GM18502 (cell line): Measurements from ENCODE around the gene CEP68.

Experiments used
- ATAC-seq: cut with Tn5 transposase; IDR thresholded peaks from one replicate; pipeline ENCODE4 v1.9.1; 2021; ENCODE audit warnings: mild to moderate bottlenecking; ENCODE audit not compliant: unreplicated experiment, poor library complexity

The CEP68 gene

DNA sequence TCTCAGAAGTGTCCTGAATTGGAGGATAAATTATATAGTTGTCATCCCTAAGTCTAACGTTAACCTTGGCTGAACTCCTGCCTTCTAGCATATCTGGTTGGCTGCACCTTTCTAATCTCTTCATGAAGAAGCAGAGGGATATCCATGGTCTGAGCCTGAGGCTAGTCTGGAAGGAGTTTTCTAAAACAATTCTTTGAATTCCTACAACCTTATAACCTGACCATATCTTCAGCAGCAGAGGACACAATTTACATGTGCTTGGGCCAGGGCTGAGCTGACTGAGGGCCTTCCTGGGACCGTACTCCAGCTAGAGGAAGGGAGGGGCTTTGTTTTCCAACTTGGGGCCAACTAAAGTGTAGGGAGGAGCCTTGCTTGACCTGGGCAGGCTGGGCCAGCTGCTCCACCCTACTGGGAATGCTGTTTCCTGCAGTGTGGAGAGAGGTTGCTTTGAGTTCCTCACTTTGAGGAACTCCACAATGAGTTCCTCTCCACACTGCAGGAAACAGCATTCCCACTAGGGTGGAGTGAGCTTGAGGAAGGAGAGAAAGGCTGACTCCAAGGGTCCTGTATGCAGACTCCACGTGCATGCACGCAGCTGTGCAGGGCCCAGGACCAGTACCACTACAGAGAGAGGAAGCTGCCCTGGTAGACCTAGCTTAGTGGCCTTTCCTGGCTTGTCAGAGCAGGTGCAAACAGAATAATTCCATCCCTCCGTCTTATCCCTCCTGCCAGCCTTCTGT lies 19.6 kb downstream of the CEP68 start:
- no peak for ATAC-seq

DNA sequence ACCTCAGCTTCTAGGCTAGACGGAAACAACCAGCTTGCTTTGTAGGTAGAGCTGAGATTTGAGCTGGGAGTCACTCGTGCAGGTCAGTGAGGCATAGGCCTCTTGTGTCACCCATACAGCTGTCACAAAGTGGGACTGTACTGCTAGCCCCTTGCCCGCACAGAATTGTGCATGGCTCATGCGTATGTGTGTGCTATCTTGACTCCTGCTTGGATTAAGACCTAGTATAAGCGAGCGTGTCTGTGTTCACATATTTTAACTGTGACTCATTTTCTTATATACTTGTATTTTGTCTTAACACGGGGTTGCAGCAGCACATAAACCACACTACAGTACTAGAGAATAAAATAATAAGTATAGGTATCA lies 20.1 kb downstream of the CEP68 start:
- ATAC-seq, result no peak

DNA sequence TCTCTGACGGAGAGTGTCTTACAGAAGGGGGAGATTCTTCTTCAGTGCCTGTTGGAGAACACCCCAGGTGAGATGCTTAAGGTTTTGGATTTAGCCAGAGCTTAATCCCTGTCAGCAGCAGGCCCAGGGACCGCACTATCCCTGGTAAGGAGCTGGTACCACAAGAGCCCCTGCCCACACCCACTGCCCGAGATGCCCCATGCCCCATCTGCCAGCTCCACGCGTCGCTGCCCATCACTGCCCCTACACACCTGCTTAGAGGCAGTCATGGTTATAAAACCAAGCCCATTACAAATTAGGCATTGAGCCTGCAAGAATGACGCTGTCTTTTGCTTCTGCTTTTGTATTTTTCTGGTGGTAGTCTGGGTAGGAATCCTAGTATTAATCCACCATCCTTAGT lies 21.7 kb downstream of the CEP68 start:
- ATAC-seq, result no peak

- no peak for ATAC-seq
Measured at GRCh38 chr2:65079017-65079416, 22.8 kb downstream of the CEP68 start.

- no peak for ATAC-seq
Measured at GRCh38 chr2:65081232-65081685, 25.0 kb downstream of the CEP68 start.

- ATAC-seq, result no peak
Measured at GRCh38 chr2:65085148-65085547, 28.9 kb downstream of the CEP68 start.

- ATAC-seq, result no peak
Measured at GRCh38 chr2:65092791-65093190, 36.6 kb downstream of the CEP68 start.

DNA sequence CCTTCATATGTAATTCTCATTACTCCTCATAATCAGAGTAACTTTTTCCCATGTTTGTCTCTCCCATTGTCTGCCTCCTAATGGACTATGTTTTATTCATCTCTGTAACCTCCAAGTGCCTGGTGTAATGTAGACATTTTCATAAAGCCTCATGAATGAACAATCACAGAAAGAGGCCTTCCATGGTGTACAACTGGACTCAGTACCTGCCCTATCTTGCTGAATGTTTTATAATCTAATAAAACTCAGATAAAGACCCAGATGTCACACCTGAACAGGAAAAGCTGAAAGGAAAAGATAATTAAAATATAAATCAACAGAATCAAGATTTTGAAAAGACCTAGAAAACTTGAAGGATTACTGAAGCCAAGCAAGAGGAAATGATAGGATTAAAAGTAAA lies 37.0 kb downstream of the CEP68 start:
- ATAC-seq, result no peak

DNA sequence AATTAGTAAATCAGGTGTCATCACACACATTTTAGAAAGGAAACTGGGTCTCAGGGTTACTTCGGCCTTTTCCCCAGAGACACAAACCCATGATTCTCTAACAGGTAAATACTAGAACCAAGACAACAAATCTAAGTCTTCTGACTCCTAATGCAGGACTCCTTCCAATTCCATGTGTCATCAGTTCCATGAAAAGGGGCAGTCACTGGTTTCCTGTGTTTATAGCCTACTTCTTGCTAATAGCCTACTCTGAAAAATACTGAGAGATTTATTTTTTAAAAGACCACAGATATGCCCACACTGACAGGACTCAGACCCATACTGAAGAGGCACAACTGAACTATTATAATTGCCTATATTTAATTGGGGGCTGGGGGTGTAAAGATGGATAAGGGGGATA lies 40.7 kb downstream of the CEP68 start:
- ATAC-seq, result no peak

DNA sequence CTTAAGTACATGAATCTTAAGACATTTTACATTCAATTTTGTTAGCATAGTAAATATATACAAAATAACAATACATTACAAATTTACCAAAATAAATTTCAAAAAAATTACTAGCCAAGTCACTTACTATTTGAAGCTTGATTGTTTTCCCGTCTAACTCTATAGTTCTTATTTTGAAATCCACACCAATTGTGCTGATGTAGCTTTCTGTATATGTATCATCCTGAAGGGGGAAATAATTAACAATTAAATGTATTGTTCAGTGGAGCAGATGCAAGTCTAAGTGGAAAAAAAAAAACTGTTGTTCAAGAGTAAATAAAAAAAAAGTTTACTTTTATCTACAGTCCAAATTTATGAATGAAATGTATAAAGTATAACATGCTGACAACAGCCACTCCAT lies 41.6 kb downstream of the CEP68 start:
- no peak for ATAC-seq

DNA sequence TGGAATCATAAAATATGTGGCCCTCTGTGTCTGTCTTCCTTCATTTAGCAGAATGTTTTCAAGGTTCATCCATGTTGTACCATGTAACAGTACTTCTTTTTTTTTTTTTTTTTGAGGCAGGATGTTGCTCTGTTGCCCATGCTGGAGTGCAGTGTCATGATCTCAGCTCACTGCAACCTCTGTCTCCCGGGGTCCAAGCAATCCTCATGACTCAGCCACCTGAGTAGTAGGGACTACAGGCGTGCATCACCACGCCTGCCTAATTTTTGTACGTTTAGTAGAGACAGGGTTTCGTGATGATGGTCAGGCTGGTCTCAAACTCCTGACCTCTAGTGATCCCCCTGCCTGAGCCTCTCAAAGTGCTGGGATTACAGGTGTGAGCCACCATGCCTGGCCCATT lies 42.5 kb downstream of the CEP68 start:
- ATAC-seq, result no peak

GRCh38 chr2:65101071-65101470 lies 44.9 kb downstream of the CEP68 start:
- no peak for ATAC-seq

DNA sequence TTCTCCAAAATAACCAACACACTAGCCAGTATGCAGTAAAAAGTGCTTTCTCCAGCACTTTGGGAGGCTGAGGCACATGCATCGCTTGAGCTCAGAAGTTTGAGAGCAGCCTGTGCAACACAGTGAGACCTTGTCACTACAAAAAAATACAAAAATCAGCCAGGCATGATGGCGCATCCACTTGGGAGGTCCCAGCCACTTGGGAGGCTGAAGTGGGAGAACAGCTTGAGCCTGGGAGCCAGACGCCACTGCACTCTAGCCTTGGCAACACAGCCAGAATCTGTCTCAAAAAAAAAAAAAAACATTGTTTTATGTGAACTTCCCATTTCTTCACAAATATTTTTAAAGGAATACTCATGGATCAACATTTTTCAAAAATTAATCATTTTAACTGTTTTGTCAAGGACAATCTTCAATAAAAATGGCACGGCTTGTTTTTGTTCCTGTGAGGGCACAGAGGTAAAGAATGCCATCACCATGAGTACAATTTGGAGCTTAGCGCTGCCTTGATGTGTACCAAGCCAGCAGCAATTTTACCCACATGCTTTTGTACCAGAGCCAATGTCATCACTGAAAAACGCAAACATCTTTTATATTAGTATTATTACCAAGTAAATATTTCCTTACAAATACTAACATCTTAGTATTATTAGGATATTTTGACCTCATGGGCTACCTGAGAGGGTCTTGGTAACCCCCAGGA lies 46.9 kb downstream of the CEP68 start:
- no peak for ATAC-seq

DNA sequence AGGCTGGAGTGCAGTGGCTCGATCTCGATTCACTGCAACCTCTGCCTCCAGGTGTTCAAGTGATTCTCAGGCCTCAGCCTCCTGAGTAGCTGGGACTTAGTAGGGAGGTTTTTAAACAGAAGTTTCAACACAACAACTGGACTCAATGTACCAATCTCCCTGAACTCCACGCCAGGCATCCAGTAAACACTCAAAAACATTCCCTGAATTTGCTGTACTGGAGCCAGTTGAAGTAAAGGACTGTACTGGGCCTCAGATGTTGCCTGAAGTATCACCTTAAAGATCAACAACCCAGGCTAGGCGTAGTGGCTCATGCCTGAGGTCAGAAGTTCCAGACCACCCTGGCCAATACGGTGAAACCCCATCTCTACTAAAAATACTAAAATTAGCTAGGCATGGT lies 51.3 kb downstream of the CEP68 start:
- ATAC-seq, result no peak

- no peak for ATAC-seq
Measured at GRCh38 chr2:65108780-65109179, 52.6 kb downstream of the CEP68 start.

DNA sequence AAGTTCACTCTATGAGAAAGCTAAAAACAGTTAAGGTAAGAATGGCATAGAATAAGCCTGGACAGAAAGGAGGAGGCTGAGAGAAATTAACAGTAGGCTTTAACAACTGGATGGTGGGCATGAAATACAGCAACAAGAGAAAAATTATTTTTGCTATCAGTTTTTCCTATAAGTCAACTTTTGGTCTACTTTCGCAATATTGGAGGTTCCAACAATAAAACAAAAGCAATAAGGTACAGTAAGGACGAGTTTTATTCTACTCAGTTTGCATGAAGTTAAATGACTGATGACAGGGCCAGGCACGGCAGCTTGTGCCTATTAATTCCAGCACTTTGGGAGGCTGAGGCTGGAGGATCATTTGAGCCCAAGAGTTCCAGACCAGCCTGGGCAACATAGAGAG lies 56.4 kb downstream of the CEP68 start:
- no peak for ATAC-seq

GRCh38 chr2:65113229-65113628 lies 57.0 kb downstream of the CEP68 start:
- ATAC-seq, result no peak

GRCh38 chr2:65113816-65114215 lies 57.6 kb downstream of the CEP68 start:
- no peak for ATAC-seq

DNA sequence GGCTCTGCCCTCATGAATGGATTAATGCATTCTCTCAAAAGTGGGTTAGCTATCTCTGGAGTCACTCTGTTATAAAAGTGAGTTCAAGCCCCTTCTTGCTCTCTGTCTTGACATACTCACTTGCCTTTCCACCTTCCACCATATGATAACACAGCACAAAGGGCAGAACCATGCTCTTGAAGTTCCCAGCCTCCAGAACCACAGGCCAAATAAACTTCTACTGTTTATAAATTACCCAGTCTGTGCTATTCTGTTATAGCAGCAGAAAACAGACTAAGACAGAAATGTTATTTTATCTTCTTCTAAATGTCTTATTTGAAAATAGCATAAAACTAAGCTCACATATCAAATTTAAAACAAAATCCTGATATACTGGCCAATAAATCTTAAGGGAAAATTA lies 58.7 kb downstream of the CEP68 start:
- no peak for ATAC-seq

GRCh38 chr2:65116645-65117044 lies 60.4 kb downstream of the CEP68 start:
- ATAC-seq, result no peak

DNA sequence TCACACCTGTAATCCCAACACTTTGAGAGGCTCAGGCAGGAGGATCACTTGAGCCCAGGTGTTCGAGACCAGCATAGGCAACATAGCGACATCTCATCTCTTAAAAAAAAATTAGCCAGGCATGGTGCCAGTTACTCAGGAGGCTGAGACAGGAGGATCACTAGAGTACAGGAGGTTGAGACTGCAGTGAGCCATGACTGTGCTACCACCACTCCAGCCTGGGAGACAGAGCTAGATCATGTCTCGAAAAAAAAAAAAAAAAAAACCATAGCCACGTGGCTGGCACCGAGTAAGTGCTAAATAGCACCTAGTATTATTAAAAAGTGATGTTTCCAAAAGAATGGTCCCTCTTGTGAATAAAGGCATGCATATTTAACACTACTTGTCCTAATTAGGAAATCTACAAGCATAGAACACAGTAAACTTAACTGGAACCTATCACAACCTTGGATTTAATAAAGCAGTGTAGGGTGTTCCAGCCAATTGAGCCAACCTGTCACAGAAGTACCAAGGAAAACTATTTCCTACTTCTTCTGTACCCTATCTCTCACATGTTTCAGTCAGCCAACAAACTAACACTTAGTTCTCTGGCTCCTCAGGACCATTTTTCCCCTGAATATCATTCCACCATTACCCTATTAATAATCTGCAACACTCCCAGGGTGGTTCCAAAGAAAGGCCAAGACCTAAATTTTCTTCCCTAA lies 64.9 kb downstream of the CEP68 start:
- ATAC-seq, result no peak
